K562 (cell line): ENCODE results near the gene NAGLU. TPM values are rescaled to one million over a fixed set of nuclear protein-coding genes. Genes with fewer than 3 reads are reported as not detected.

Experiments used
- ATAC-seq: fragments of 200-7000 bp; cut with Tn5 transposase; 3 replicates; pipeline ENCODE4 v1.9.1; 2020; ENCODE audit warnings: moderate library complexity
- BruUV-seq: library from RNA; stranded (reverse); fragments of 400-500 nt; replicated peaks from 2 replicates; lab custom pipeline; 2021; lab: Mats Ljungman, UMichigan
- CTCF ChIA-PET: fragments of 300-600 bp; formaldehyde crosslinking; extraction: SDS; loops from one replicate; lab custom pipeline; 2021; ENCODE audit warnings: low intra/inter-chr PET ratio; lab: Yijun Ruan, JAX
- POLR2A ChIA-PET: fragments of 300-600, 350-650 bp; sonication (Branson Sonifier 250); formaldehyde crosslinking; extraction: SDS; loops from one replicate; lab custom pipeline; 2021; ENCODE audit warnings: antibody characterized with exemption, inconsistent platforms; lab: Yijun Ruan, JAX
- DNase-seq, 4 experiments: peaks; one replicate each; pipeline versions ENCODE4 v3.0.0 to v3.0.0-alpha.2; 2011 to 2018; ENCODE audit warnings: low spot score in 3 of 4, mixed read lengths in 3 of 4; ENCODE audit errors: extremely low read depth in 1 of 4
- FAIRE-seq: peaks from 2 replicates; lab custom pipeline; 2011; peaks lifted over from hg19 to GRCh38; lab: Jason Lieb, UNC
- H2AFZ ChIP-seq: 2 replicates; pipeline ENCODE4 v1.6.0; 2011; ENCODE audit warnings: low read depth, low read length, control low read depth, inconsistent platforms
- H3K27ac ChIP-seq: fragments of 200-600 bp; 3 replicates; pipeline ENCODE4 v1.8.0; 2011; ENCODE audit warnings: low read depth, mild to moderate bottlenecking, control low read depth, inconsistent platforms, low read length, moderate library complexity, mixed read lengths; ENCODE audit errors: extremely low read depth
- H3K27me3 ChIP-seq, 2 experiments: fragments of 300-600 bp in 1 of 2; 2 replicates in 1 of 2; 3 replicates in 1 of 2; pipeline versions ENCODE4 v1.6.0 to v1.8.0; 2011; ENCODE audit warnings: inconsistent platforms in 2 of 2, low read length in 2 of 2, mild to moderate bottlenecking in 1 of 2, mixed read lengths in 1 of 2, moderate library complexity in 1 of 2; ENCODE audit not compliant: control insufficient read depth in 2 of 2, insufficient read depth in 2 of 2
- H3K36me3 ChIP-seq: fragments of 300-600 bp; 3 replicates; pipeline ENCODE4 v1.8.0; 2011; ENCODE audit warnings: mild to moderate bottlenecking, low read length, inconsistent platforms; ENCODE audit not compliant: control insufficient read depth, insufficient read depth
- H3K4me1 ChIP-seq, 2 experiments: fragments of 200-600 bp in 1 of 2; replicated peaks in 1 of 2; 2 replicates in 1 of 2; 3 replicates in 1 of 2; pipeline versions ENCODE4 v1.5.1 to v1.8.0; 2011; ENCODE audit warnings: inconsistent platforms in 2 of 2, low read length in 2 of 2, mild to moderate bottlenecking in 1 of 2, mixed read lengths in 1 of 2, moderate library complexity in 1 of 2; ENCODE audit not compliant: control insufficient read depth in 2 of 2, insufficient read depth in 2 of 2
- H3K4me2 ChIP-seq: 2 replicates; pipeline ENCODE4 v1.6.1; 2011; ENCODE audit warnings: low read length, control low read depth, inconsistent platforms, mixed read lengths; ENCODE audit not compliant: insufficient read depth
- H3K4me3 ChIP-seq: fragments of 200-600 bp; sonication (generic), shearing (Covaris generic); 2 replicates; pipeline ENCODE4 v1.5.1; 2016; ENCODE audit warnings: control low read depth, inconsistent platforms
- H3K79me2 ChIP-seq: fragments of 200-600 bp; 3 replicates; pipeline ENCODE4 v1.8.0; 2011; ENCODE audit warnings: low read length, inconsistent platforms; ENCODE audit not compliant: control insufficient read depth, insufficient read depth
- H3K9ac ChIP-seq, 2 experiments: 2 replicates each; pipeline versions ENCODE4 v1.6.0 to v1.6.1; 2011; ENCODE audit warnings: low read depth in 2 of 2, low read length in 2 of 2, control low read depth in 1 of 2, inconsistent platforms in 1 of 2, mild to moderate bottlenecking in 1 of 2, mixed read lengths in 1 of 2; ENCODE audit not compliant: insufficient read depth in 1 of 2
- H3K9me1 ChIP-seq: one replicate; pipeline ENCODE4 v1.6.0; 2011; ENCODE audit warnings: inconsistent platforms, mild to moderate bottlenecking, low read length, moderate library complexity; ENCODE audit not compliant: control insufficient read depth, insufficient read depth
- H3K9me3 ChIP-seq: replicated peaks from 2 replicates; pipeline ENCODE4 v1.5.1; 2011; ENCODE audit warnings: low read depth, low read length, inconsistent platforms; ENCODE audit not compliant: control insufficient read depth, insufficient read depth
- H4K20me1 ChIP-seq: replicated peaks from 2 replicates; pipeline ENCODE4 v1.6.1; 2011; ENCODE audit warnings: low read length, inconsistent platforms, mixed read lengths; ENCODE audit not compliant: control insufficient read depth, insufficient read depth
- BACH1 ChIP-seq: fragments of 200-800 bp; sonication (Bioruptor generic); IDR thresholded peaks from 2 replicates; pipeline ENCODE4 v1.6.1; 2016; ENCODE audit warnings: missing genetic modification characterization, missing compliant biosample characterization
- E2F6 ChIP-seq, 2 experiments: IDR thresholded peaks; 2 replicates each; pipeline ENCODE4 v1.6.1; 2011; ENCODE audit warnings: borderline replicate concordance in 1 of 2, control low read depth in 1 of 2, low read depth in 1 of 2, low read length in 1 of 2, mild to moderate bottlenecking in 1 of 2, mixed read lengths in 1 of 2, moderate library complexity in 1 of 2; ENCODE audit not compliant: insufficient read depth in 1 of 2, insufficient read length in 1 of 2, poor library complexity in 1 of 2, severe bottlenecking in 1 of 2; ENCODE audit errors: extremely low read depth in 1 of 2
- NFE2 ChIP-seq: IDR thresholded peaks from 2 replicates; pipeline ENCODE4 v1.6.1; 2014; ENCODE audit warnings: antibody characterized with exemption, low read depth
- RBBP5 ChIP-seq: fragments of 200-600 bp; sonication (generic); IDR thresholded peaks from 2 replicates; pipeline ENCODE4 v1.6.1; 2012; ENCODE audit warnings: borderline replicate concordance, mild to moderate bottlenecking, low read length, control low read depth, inconsistent platforms; ENCODE audit not compliant: insufficient read depth, poor library complexity, severe bottlenecking
- SOX6 ChIP-seq: fragments of 450-650 bp; IDR thresholded peaks from 2 replicates; pipeline ENCODE4 v1.6.1; 2014; ENCODE audit warnings: mild to moderate bottlenecking
- SRSF3 ChIP-seq: fragments of 200-400 bp; formaldehyde crosslinking; IDR thresholded peaks from 2 replicates; pipeline ENCODE4 v1.6.1; 2016; ENCODE audit warnings: mild to moderate bottlenecking, low read length, moderate library complexity; ENCODE audit not compliant: insufficient read depth
- TCF3 ChIP-seq: sonication (generic); formaldehyde crosslinking; IDR thresholded peaks from 2 replicates; pipeline ENCODE4 v1.4.0; 2020; ENCODE audit warnings: mild to moderate bottlenecking, missing genetic modification reagents
- WGBS: fragments of 100-300 bp; shearing (Covaris generic); methylation state at CpG from one replicate; pipeline ENCODE4 v1.1.6; 2016; ENCODE audit warnings: low coverage, mixed read lengths; ENCODE audit not compliant: insufficient coverage; ENCODE audit errors: missing lambda C conversion rate; 5-methylcytosine and 5-hydroxymethylcytosine counted together
- in situ Hi-C: fragments of 300-500 bp; cut with MboI; formaldehyde crosslinking; loops from 4 replicates; pipeline ENCODE4 v1.15.0; 2018; ENCODE audit warnings: inconsistent platforms, mixed read lengths
- intact Hi-C: fragments of 100-400 bp; cut with micrococcal nuclease; formaldehyde crosslinking; loops from 2 replicates; pipeline ENCODE4 v1.14.2; 2022
- polyA plus RNA-seq, 8 experiments: library from polyadenylated mRNA; depleted of rRNA in 4 of 8; stranded (reverse) in 5 of 8; unstranded in 3 of 8; fragments of >200 nt; fragmentation: Nextera tagmentation in 2 of 8; fragmentation: Illumina TruSeq in 1 of 8; extraction: Ambion mirVana in 2 of 8; extraction: Trizol in 1 of 8; gene quantifications; 2 replicates each; pipeline versions ENCODE4 v1.2.1 to v1.2.3, GENCODE V29; 2011 to 2014; ENCODE audit warnings: inconsistent platforms in 1 of 8, missing spikeins in 1 of 8
- total RNA-seq, 7 experiments: library from RNA; depleted of rRNA in 6 of 7; stranded (reverse); fragments of >200 nt in 6 of 7; fragmentation: Illumina TruSeq in 2 of 7; extraction: Trizol in 2 of 7; gene quantifications; 2 replicates each; pipeline versions ENCODE4 v1.2.1 to v1.2.3, GENCODE V29; 2011 to 2021; ENCODE audit warnings: low replicate concordance in 1 of 7

Gene NAGLU
- total and polyA plus RNA-seq, 9 of the 15 experiments (the other 6 are each of a cell fraction or from before 2014, with no cell fraction given): 0.04 to 21.5 (median 8.5) TPM

GRCh38 chr17:42509409-42509808 lies 26.6 kb upstream of the NAGLU start (continued):
- TF ChIP-seq E2F6 (IDR thresholded peaks at IDR 0.05; ENCODE audit: borderline replicate concordance in 1 of 2, extremely low read depth in 1 of 2, insufficient read depth in 1 of 2, insufficient read length in 1 of 2, low read depth in 1 of 2, low read length in 1 of 2, poor library complexity in 1 of 2, severe bottlenecking in 1 of 2) (no peak), TCF3 (CRISPR knock-in tag) (no peak), SOX6 (no peak), RBBP5 (no peak), NFE2 (no peak)

GRCh38 chr17:42509841-42510240 lies 26.2 kb upstream of the NAGLU start:
- ATAC-seq: no peak
- no peak for FAIRE-seq

More at GRCh38 chr17:42509841-42510240, 26.2 kb upstream of the NAGLU start:
- Histone ChIP-seq H3K9me3 (no peaks in the 10 kb centered on the region), H2AFZ (no peak overlapping the region), H3K4me2 (no peak overlapping the region), H3K9ac (0 out of 4 replicates have a peak overlapping the region, but pooled peaks of 1 of the 2 experiments have one; percentile 26), H3K36me3 (peaks cover 91% of the 10 kb centered on the region), H4K20me1 (no peaks in the 10 kb centered on the region; the same call in 1 of the 2 replicates), H3K27me3 (no peaks in the 10 kb centered on the region), H3K79me2 (no peaks in the 10 kb centered on the region), H3K4me1 (peaks cover 0 to 5% of the 10 kb centered on the region in 2 experiments; a peak in 2 of 5 replicates), H3K9me1 (no peaks in the 10 kb centered on the region), H3K27ac (no peak overlapping the region), H3K4me3 (no peak overlapping the region)
- BruUV-seq: no TSS peak
- intact Hi-C loops: no loop called here
- DNase-seq: no peak
- 85% methylated on average over 2 of the region's 2 CpGs for WGBS
- CTCF ChIA-PET: no interaction called here
- POLR2A ChIA-PET: interaction anchor here (0.6 to 2.9 kb wide), 2 partner anchors 16 to 53 kb away, joined by 4 to 9 read pairs; no protein-coding TSS in a partner anchor
- TF ChIP-seq BACH1: no peak
- TF ChIP-seq SRSF3: no peak
- in situ Hi-C loops: no loop called here
